Dendritic cell treated with granulocyte-macrophage colony-stimulating factor and Interleukin-4, amounts not matched to agents 40 ng/mL and 50 ng/mL, for 4 days (primary cell): ENCODE data around the gene PEMT.

ENCODE experiments used
- H3K27ac Mint-ChIP-seq: one replicate; pipeline ENCODE4 v1.8.0; 2022; ENCODE audit warnings: mild to moderate bottlenecking, mixed read lengths
- H3K27me3 Mint-ChIP-seq: one replicate; pipeline ENCODE4 v1.8.0; 2022; ENCODE audit warnings: mild to moderate bottlenecking, mixed read lengths
- H3K36me3 Mint-ChIP-seq: one replicate; pipeline ENCODE4 v1.8.0; 2022; ENCODE audit warnings: low read depth, mixed read lengths
- H3K4me1 Mint-ChIP-seq: one replicate; pipeline ENCODE4 v1.8.0; 2022; ENCODE audit warnings: low read depth, mixed read lengths
- H3K4me3 Mint-ChIP-seq: one replicate; pipeline ENCODE4 v1.8.0; 2022; ENCODE audit warnings: mild to moderate bottlenecking, moderate library complexity, mixed read lengths
- H3K9me3 Mint-ChIP-seq: one replicate; pipeline ENCODE4 v1.8.0; 2022; ENCODE audit warnings: mixed read lengths
- intact Hi-C: fragments of 100-400 bp; cut with micrococcal nuclease; formaldehyde crosslinking; loops from one replicate; pipeline ENCODE4 v1.15.0; 2022

PEMT gene

DNA sequence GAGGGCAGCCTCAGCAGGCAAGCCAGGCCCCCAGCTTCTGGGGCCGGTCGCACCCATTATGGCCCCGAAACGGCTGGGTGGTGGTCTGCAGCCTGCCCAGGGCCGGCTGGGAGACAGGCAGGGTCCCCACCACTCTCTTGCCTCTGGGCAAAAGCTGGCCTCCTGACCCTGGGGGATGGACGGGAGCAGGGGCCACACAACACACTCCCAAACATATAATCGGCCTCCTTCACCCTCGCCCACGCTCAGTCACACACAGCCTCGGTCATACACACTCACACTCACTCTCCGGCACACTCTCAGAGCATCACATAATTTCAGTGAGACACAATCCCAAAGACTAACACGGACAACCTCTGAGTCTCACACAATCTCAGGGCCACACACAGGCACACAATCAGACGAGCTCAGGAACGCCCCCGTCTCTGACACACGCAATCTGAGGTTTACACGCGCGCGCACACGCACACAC is 589 bp downstream of the PEMT start:
- H3K27ac Mint-ChIP-seq, result peak overlapping the region; percentile 88
- peaks cover 16% of the 10 kb centered on the region for H3K36me3 Mint-ChIP-seq
- peak overlapping the region; percentile 82 for H3K4me3 Mint-ChIP-seq
- peaks cover 26% of the 10 kb centered on the region for H3K4me1 Mint-ChIP-seq
- no peaks in the 10 kb centered on the region for H3K27me3 Mint-ChIP-seq
- intact Hi-C loops, result loop anchor here (5.0 kb wide), 2 partner anchors 51 to 94 kb away; partner anchors contain the start of gene RASD1
- H3K9me3 Mint-ChIP-seq, result no peaks in the 10 kb centered on the region

DNA sequence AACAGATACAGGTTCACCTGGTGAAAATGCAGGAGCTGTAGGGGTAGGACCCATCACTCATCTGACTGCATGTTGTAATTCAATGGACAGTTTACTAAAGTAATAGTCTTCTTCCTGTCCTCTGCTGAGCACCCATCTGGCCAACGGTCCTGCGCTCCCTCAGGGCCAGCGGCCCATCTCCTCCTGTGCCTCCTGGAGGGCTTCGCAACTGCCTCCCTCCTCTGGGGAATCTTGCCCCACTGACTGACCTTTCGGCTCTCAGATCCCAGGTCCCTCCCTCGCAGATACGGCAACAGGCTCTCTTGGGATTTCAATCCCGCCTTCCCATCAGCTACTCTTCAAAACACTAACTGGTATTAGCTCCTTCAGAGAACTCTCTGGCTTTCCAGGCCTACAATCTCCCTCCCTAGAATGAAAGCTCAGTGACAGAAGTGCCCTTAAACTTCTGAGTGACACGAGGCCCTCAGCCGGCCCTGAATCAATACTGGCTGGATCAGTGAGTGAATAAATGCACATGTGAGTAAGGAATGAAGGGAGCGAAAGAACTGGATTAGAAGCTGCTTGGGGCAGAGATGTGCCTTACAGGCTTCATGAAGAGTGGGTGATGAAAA is 1.3 kb downstream of the PEMT start:
- H3K27me3 Mint-ChIP-seq, result no peaks in the 10 kb centered on the region
- H3K4me1 Mint-ChIP-seq, result peaks cover 26% of the 10 kb centered on the region
- H3K27ac Mint-ChIP-seq, result peak overlapping the region; percentile 88
- intact Hi-C loops, result loop anchor here (5.0 kb wide), 2 partner anchors 52 to 93 kb away; partner anchors contain the start of gene RASD1
- peak overlapping the region; percentile 82 for H3K4me3 Mint-ChIP-seq
- no peaks in the 10 kb centered on the region for H3K9me3 Mint-ChIP-seq
- H3K36me3 Mint-ChIP-seq, result peaks cover 16% of the 10 kb centered on the region

DNA sequence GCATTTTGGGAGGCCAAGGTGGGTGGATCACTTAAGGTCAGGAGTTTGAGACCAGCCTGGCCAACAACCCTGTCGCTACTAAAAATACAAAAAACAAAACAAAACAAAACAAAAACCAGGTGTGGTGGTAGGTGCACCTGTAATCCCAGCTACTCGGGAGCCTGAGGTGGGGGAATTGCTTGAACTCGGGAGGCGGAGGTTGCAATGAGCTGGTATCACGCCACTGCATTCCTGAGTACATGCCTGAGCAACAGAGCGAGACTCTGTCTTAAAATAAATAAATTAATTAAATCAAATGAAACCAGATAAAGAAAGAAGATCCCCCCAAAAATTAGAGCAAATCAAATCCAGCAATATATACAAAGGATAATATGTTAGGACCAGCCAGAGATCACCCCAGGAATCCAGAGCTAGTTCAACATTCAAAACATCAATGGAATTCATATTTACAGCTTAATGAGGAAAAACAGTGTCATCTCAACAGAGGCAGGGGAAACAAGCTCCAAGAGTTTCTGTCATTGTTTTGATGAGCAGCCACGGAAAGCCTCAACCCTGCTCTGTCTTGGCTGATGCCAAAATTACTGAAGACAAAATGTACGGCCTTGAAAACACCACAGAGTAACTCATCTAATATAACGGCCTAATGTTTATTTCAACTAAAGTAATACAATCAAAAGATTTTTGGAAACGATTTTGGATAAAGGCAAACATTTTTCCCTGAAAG is 3.7 kb downstream of the PEMT start:
- Mint-ChIP-seq H3K27me3 (no peaks in the 10 kb centered on the region), H3K4me3 (no peak overlapping the region), H3K36me3 (peaks cover 16% of the 10 kb centered on the region), H3K27ac (no peak overlapping the region), H3K9me3 (no peaks in the 10 kb centered on the region), H3K4me1 (peaks cover 23% of the 10 kb centered on the region)
- intact Hi-C loops, result no loop called here

DNA sequence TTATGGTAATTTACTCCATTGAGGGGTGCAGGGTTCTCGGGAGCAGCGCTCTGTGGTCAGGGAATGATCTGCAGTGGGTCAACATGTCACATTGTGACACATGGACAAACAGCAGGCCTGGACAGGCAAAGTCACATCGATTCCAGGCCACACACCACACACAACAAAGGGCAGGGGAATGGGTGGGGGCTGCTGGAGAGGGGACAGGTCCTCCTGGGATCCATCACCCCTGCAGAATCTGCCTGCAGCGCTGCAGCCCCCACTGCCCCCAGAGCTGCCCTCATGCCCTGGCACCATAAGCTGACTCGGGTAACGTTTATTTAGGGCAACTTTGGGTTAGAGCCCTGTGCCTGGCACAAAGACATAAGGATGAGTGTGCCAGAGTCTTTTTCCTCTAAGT is 9.1 kb downstream of the PEMT start:
- peaks cover under 1% of the 10 kb centered on the region for H3K4me1 Mint-ChIP-seq
- intact Hi-C loops, result no loop called here

DNA sequence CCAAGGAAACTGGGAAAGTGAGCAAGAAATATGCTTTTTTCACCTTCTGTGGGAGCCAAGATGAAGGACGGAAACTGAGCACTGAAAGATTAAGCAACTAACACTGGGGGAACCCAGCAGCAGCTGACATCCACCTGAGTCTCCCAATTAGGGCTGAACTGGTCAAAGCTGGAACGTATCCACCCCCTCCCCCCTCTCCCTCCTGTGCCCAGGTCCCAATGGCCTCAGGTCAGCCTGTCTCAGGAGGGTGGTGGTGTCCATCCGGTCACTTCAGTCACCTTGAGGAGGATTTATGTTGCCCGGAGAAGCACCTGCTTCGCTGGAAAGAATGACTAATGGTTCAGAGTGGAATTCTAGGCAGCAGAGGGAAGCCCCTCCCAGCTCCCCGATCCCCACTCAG is 10.0 kb downstream of the PEMT start:
- no peaks in the 10 kb centered on the region for H3K27me3 Mint-ChIP-seq
- H3K36me3 Mint-ChIP-seq, result peaks cover 11% of the 10 kb centered on the region
- no peak overlapping the region for H3K4me3 Mint-ChIP-seq
- H3K27ac Mint-ChIP-seq, result no peak overlapping the region
- H3K4me1 Mint-ChIP-seq, result peaks cover 10% of the 10 kb centered on the region
- intact Hi-C loops, result no loop called here
- no peaks in the 10 kb centered on the region for H3K9me3 Mint-ChIP-seq

More for the DNA sequence above, 9.1 kb downstream of the PEMT start:
- Mint-ChIP-seq H3K9me3 (no peaks in the 10 kb centered on the region), H3K27ac (no peak overlapping the region), H3K27me3 (no peaks in the 10 kb centered on the region), H3K4me3 (no peak overlapping the region), H3K36me3 (peaks cover 3% of the 10 kb centered on the region)

DNA sequence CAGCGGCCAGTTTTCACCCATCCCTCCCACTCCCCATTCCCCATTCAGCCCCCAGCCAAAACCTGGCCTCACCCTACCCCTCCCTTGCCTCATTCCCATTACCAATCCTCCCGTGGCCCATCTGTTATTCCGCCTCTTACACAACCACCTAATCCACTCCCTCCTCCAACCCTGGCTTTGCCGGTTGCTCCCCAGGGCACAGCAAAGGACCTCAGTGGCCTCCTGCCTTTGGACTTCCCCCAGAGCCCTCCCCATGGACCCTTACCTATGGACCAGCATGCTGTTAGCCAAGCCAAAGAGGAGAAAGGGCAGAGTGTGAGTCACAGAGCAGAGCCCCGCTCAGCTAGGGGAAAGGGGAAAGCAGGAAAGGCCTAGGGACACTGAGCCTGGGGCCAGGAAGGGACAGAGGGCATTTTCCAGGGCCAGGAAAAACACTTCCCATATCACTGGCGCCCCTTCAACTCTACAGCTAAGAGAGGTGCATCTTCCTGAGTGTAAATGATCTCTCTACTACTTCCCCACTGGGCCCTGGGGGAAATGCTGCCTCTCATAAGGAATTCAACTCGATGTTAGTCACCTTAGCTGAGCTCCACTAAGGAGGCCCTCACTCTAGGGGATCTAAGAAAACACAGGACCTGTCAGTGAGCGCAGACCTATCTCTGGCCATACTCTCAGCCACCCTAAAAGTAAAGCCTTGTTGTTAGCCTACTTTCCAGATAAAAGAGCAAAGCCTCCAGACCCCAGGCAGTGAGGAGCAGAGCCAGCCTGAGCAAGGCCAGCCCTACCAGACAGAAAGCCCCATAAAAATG is 10.6 kb downstream of the PEMT start:
- no peak overlapping the region for H3K27ac Mint-ChIP-seq
- H3K4me3 Mint-ChIP-seq, result no peak overlapping the region
- peaks cover 18% of the 10 kb centered on the region for H3K36me3 Mint-ChIP-seq
- intact Hi-C loops, result no loop called here
- no peaks in the 10 kb centered on the region for H3K27me3 Mint-ChIP-seq
- H3K9me3 Mint-ChIP-seq, result no peaks in the 10 kb centered on the region
- peaks cover 16% of the 10 kb centered on the region for H3K4me1 Mint-ChIP-seq

DNA sequence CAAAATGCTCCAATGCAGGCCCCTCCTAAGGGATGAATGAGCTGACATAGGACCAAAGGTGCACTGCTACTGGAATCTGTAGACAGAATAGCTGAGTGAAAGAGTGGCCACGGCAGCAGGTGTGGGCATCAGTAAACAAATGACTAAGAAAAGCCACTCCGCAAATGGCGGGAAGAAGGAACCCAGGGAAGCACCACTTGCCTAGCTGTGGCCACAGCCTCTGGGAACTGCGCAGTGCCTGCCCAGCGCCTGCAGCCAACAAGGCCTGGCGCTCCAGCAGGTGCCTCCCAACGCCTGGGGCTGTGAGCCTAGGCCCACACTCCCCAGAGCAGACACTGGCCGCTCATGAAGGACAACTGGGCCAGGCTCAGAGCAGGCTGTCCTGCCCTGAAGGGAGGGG is 11.8 kb downstream of the PEMT start:
- Mint-ChIP-seq H3K27me3 (no peaks in the 10 kb centered on the region), H3K4me3 (no peak overlapping the region), H3K4me1 (peaks cover 26% of the 10 kb centered on the region), H3K36me3 (peaks cover 27% of the 10 kb centered on the region), H3K9me3 (no peaks in the 10 kb centered on the region), H3K27ac (no peak overlapping the region)
- intact Hi-C loops, result no loop called here

DNA sequence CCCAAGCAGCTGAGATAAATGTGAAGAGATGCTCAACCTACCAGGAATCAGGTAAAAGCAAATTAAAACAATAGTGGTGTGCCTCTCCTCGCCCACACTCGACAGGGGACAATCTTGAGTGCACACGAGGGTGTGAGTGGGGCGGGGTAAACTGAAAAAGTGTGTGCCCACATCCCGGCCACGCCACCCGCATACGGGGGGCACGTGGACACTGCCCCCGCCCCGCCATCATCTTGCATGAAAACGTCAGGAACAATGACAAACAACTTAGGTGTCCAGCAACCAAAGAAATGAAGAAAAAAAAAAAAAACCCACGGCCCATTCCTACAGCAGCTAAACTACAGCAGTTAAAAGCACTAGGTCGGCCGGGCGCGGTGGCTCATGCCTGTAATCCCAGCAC is 14.1 kb downstream of the PEMT start:
- Mint-ChIP-seq H3K4me1 (peaks cover 26% of the 10 kb centered on the region), H3K4me3 (no peak overlapping the region), H3K27ac (no peak overlapping the region), H3K36me3 (peaks cover 34% of the 10 kb centered on the region), H3K27me3 (no peaks in the 10 kb centered on the region), H3K9me3 (no peaks in the 10 kb centered on the region)
- intact Hi-C loops, result no loop called here

DNA sequence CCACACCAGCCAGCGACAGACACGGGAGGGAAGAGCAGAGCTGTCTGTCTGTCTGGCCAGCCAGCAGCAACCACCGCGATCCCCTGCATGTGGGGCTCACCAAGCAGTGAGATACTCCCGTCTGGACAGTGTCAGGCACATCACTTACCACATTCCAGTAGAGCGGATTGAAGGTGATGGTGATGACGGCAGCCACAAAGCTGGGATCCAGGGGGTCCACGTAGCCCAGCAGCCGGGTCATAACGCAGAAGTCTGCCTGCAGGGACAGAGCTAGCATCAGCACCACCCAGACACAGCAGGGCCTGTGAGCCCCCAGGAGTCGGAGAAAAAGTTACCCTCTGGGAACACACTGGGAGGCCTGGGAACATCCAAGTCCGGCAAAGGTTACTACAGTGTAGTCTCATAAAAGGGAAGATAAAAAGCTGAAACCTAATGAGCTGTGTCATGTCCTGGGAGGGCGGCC is 14.7 kb downstream of the PEMT start:
- Mint-ChIP-seq H3K9me3 (no peaks in the 10 kb centered on the region), H3K27me3 (no peaks in the 10 kb centered on the region), H3K4me1 (peaks cover 32% of the 10 kb centered on the region), H3K4me3 (no peak overlapping the region), H3K36me3 (peaks cover 40% of the 10 kb centered on the region), H3K27ac (peak overlapping the region; percentile 31)
- intact Hi-C loops, result no loop called here

DNA sequence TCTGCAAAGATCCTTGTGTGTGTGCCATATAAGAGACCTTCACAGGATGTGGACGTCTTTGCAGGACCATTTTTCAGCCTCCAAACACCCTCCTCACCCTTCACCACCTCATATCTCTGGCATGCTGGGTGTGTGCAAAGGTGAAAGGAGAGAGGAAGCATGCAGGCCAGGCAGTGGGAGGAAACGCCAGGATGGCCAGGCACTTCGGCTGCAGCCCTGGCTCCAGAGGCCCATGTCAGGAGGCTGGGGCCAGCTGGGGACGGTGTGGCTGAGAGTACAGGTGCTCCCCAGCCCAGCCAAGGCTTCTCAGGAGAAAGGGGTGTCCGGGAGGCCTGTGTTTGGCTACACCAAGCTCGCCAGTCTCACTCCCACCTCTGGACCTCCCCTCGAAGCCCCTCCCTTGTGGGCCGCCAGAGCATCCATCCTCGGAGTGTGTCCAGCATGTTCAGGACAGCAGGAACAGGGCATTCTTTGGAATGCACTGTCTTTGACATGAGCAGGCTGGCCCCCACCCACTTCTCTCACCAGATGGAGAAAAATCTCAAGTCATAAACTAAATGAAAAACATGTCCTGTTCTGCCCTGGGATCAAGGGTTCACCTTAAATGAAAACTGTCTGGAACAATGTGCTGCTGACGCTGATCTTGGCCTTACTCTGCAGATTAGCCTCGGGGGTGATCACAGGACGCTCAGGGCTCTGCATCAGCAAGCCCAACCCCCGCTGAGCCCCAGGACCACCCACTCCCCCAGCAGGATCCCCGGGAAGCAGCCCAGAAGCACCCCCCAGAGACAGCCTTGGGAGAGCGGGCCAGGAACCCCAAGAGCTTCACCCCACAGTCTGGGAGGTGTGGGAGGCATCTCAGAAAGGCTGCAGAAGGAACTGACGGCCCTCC is 15.9 kb downstream of the PEMT start:
- Mint-ChIP-seq H3K36me3 (peaks cover 46% of the 10 kb centered on the region), H3K27me3 (no peaks in the 10 kb centered on the region), H3K4me1 (peaks cover 33% of the 10 kb centered on the region), H3K4me3 (no peak overlapping the region), H3K27ac (no peak overlapping the region), H3K9me3 (no peaks in the 10 kb centered on the region)
- intact Hi-C loops, result no loop called here

DNA sequence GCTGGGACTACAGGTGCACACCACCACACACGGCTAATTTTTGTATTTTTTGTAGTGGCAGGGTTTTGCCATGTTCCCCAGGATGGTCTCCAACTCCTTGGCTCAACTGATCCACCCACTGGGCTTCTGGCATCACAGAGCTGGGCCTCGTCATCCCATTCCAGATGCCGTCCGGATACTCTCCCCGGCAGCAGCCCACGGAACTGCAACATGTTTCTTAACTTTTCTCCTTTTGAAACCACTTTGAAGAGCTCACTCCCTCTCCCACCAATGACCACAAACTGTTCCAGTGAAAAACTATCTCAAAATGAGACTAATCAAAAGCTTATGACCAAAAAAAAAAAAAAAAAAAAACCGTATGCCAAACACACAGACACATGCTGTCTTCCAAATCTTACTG is 17.6 kb downstream of the PEMT start:
- H3K4me3 Mint-ChIP-seq, result no peak overlapping the region
- H3K9me3 Mint-ChIP-seq, result no peaks in the 10 kb centered on the region
- intact Hi-C loops, result no loop called here
- H3K36me3 Mint-ChIP-seq, result peaks cover 49% of the 10 kb centered on the region
- H3K27me3 Mint-ChIP-seq, result no peaks in the 10 kb centered on the region
- H3K27ac Mint-ChIP-seq, result no peak overlapping the region
- H3K4me1 Mint-ChIP-seq, result peaks cover 33% of the 10 kb centered on the region

DNA sequence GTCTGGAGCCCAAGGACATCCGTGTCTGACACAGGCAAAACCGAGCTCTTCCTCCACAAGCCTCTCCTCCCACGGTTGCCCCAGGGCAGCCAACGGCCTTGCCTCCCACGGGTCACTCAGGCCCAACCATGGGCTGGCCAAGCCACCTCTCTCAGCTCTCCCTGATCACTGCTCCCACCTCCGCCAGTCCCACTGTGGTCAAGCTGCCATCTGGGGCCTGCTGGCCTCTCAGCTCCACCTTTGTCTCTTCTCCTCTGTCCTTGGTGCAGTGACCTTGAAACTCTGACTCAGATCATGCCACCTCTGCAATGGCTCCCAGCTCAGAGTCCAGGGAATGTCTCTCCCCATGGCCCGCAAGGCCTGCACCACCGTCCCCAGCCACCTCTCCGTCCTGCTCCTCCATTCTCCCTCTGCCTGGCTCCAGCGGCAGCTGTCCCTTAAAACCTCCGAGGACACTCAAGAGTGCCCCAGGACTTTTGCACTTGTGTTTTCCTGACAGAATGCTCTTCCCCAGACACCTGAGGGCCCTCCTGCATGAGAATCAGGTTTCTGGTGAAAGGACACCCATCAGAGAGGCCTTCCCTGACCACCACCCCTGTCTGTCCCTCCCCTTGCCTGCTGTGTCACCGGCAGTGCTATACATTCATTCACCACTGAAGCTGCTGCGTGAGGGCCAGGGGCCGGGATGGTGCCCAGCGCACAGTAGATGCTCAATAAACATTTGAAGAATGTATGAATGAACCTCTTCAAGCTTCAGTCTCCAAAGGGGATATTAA is 19.3 kb downstream of the PEMT start:
- peaks cover 30% of the 10 kb centered on the region for H3K4me1 Mint-ChIP-seq
- no peaks in the 10 kb centered on the region for H3K27me3 Mint-ChIP-seq
- peaks cover 44% of the 10 kb centered on the region for H3K36me3 Mint-ChIP-seq
- H3K9me3 Mint-ChIP-seq, result no peaks in the 10 kb centered on the region
- no peak overlapping the region for H3K27ac Mint-ChIP-seq
- intact Hi-C loops, result no loop called here
- no peak overlapping the region for H3K4me3 Mint-ChIP-seq
